ENCODE measurements around the gene TAP1. TPM values are rescaled to one million over a fixed set of nuclear protein-coding genes. Genes with fewer than 3 reads are reported as not detected.

TAP1 gene
- total and polyA plus RNA-seq, 2 donors (not counting 1 experiment from before 2014, with no cell fraction given), result 126 to 184 TPM

GRCh38 chr6:32888576-32888975 lies 35.1 kb upstream of the TAP1 start:
- Histone ChIP-seq H3K36me3 (replicated peaks in 1 of 2; ENCODE audit: control extremely low read depth in 1 of 2, control insufficient read depth in 1 of 2, extremely low read depth in 1 of 2, insufficient read depth in 2 of 2, low read length in 1 of 2) (peaks cover 2% of the 10 kb centered on the region in 2 experiments), H3K79me2 (ENCODE audit: control insufficient read depth, insufficient read depth, low read length) (peaks cover 7% of the 10 kb centered on the region), H2AFZ (ENCODE audit: insufficient read depth, low read depth, low read length, poor library complexity, severe bottlenecking) (no peak overlapping the region), H3K9me3 (ENCODE audit: control extremely low read depth in 1 of 3, control insufficient read depth in 2 of 3, insufficient read depth in 1 of 3, low read length in 2 of 3) (no peaks in the 10 kb centered on the region), H3K4me1 (ENCODE audit: control insufficient read depth in 2 of 2, insufficient read depth in 2 of 2, low read length in 2 of 2) (peaks cover 13 to 15% of the 10 kb centered on the region in 2 donors), H3K4me3 (ENCODE audit: control extremely low read depth in 1 of 5, extremely low read depth in 1 of 5, insufficient read depth in 1 of 5, low read depth in 2 of 5, low read length in 4 of 5) (no peak overlapping the region), H3K27ac (ENCODE audit: low read length in 2 of 2) (no peak overlapping the region), H4K20me1 (ENCODE audit: control insufficient read depth, insufficient read depth, low read length, poor library complexity, severe bottlenecking) (no peaks in the 10 kb centered on the region), H3K9ac (ENCODE audit: low read length) (no peak overlapping the region), H3K27me3 (replicated peaks in 1 of 4; ENCODE audit: control extremely low read depth in 1 of 4, control insufficient read depth in 3 of 4, insufficient read depth in 4 of 4, low read length in 3 of 4) (no peaks in the 10 kb centered on the region), H3K4me2 (replicated peaks; ENCODE audit: low read depth, low read length, poor library complexity, severe bottlenecking) (no peak overlapping the region)
- ChIA-PET CTCF (interaction anchor here (0.7 to 14.6 kb wide), 6 partner anchors 20 to 98 kb away, joined by 3 to 305 read pairs (median 22); partner anchors contain the start of gene HLA-DMA), POLR2A (no interaction called here)
- no CpG with 5 or more reads among the region's 2 CpGs for WGBS (ENCODE audit: insufficient coverage)
- Mint-ChIP-seq H3K9me3 (ENCODE audit: insufficient read depth) (no peaks in the 10 kb centered on the region), H3K4me3 (no peak overlapping the region), H3K4me1 (peaks cover 32% of the 10 kb centered on the region), H3K27ac (no peak overlapping the region), H3K27me3 (no peaks in the 10 kb centered on the region)
- DNase-seq, result no peak
- intact Hi-C loops (cut with micrococcal nuclease), result no loop called here
- ATAC-seq (ENCODE audit: low read depth), result no peak
- no peak for TF ChIP-seq EZH2 (IDR thresholded peaks at IDR 0.05; ENCODE audit: borderline replicate concordance, insufficient read depth, low read depth, low read length, poor library complexity, severe bottlenecking)
- TF ChIP-seq, protein P1, sequence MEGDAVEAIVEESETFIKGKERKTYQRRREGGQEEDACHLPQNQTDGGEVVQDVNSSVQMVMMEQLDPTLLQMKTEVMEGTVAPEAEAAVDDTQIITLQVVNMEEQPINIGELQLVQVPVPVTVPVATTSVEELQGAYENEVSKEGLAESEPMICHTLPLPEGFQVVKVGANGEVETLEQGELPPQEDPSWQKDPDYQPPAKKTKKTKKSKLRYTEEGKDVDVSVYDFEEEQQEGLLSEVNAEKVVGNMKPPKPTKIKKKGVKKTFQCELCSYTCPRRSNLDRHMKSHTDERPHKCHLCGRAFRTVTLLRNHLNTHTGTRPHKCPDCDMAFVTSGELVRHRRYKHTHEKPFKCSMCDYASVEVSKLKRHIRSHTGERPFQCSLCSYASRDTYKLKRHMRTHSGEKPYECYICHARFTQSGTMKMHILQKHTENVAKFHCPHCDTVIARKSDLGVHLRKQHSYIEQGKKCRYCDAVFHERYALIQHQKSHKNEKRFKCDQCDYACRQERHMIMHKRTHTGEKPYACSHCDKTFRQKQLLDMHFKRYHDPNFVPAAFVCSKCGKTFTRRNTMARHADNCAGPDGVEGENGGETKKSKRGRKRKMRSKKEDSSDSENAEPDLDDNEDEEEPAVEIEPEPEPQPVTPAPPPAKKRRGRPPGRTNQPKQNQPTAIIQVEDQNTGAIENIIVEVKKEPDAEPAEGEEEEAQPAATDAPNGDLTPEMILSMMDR (IDR thresholded peaks at IDR 0.05), result no peak

DNA sequence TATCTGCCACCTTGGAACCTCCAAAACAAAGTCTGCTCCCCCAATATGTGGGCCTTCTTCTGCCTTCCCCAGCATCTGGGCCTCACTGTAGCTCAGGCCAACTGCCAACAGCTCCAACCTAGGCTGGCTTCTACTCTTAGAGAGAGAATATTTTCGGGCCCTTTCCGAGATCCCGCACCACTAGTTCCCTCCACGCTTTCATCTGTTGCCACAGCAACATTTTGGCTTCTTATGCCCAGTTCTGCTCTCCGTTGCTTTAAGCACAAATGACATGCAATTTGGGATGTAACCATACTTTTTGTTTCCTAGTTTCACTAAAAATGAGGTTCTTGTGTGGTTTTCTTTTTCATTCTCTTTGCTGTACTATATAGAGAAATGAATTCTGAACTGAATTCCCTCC lies 34.1 kb upstream of the TAP1 start:
- TF ChIP-seq EZH2 (IDR thresholded peaks at IDR 0.05; ENCODE audit: borderline replicate concordance, insufficient read depth, low read depth, low read length, poor library complexity, severe bottlenecking), result no peak
- TF ChIP-seq, protein P1 (IDR thresholded peaks at IDR 0.05), result no peak
- Histone ChIP-seq H4K20me1 (ENCODE audit: control insufficient read depth, insufficient read depth, low read length, poor library complexity, severe bottlenecking) (no peaks in the 10 kb centered on the region), H3K9ac (ENCODE audit: low read length) (no peak overlapping the region), H3K9me3 (ENCODE audit: control extremely low read depth in 1 of 3, control insufficient read depth in 2 of 3, insufficient read depth in 1 of 3, low read length in 2 of 3) (no peaks in the 10 kb centered on the region), H3K27ac (ENCODE audit: low read length in 2 of 2) (no peak overlapping the region), H3K4me1 (ENCODE audit: control insufficient read depth in 2 of 2, insufficient read depth in 2 of 2, low read length in 2 of 2) (peaks cover 9 to 10% of the 10 kb centered on the region in 2 donors), H3K27me3 (replicated peaks in 1 of 4; ENCODE audit: control extremely low read depth in 1 of 4, control insufficient read depth in 3 of 4, insufficient read depth in 4 of 4, low read length in 3 of 4) (no peaks in the 10 kb centered on the region), H3K4me2 (replicated peaks; ENCODE audit: low read depth, low read length, poor library complexity, severe bottlenecking) (no peak overlapping the region), H3K36me3 (replicated peaks in 1 of 2; ENCODE audit: control extremely low read depth in 1 of 2, control insufficient read depth in 1 of 2, extremely low read depth in 1 of 2, insufficient read depth in 2 of 2, low read length in 1 of 2) (peaks cover 2% of the 10 kb centered on the region in 2 experiments), H3K79me2 (ENCODE audit: control insufficient read depth, insufficient read depth, low read length) (peaks cover 7% of the 10 kb centered on the region), H3K4me3 (ENCODE audit: control extremely low read depth in 1 of 5, extremely low read depth in 1 of 5, insufficient read depth in 1 of 5, low read depth in 2 of 5, low read length in 4 of 5) (no peak overlapping the region), H2AFZ (ENCODE audit: insufficient read depth, low read depth, low read length, poor library complexity, severe bottlenecking) (no peak overlapping the region)
- intact Hi-C loops (cut with micrococcal nuclease), result no loop called here
- Mint-ChIP-seq H3K4me3 (no peak overlapping the region), H3K27ac (no peak overlapping the region), H3K27me3 (no peaks in the 10 kb centered on the region), H3K9me3 (ENCODE audit: insufficient read depth) (no peaks in the 10 kb centered on the region), H3K4me1 (peaks cover 26% of the 10 kb centered on the region)
- ChIA-PET CTCF (interaction anchor here (1.4 to 14.6 kb wide), 7 partner anchors 19 to 99 kb away, joined by 3 to 305 read pairs (median 24); partner anchors contain the start of gene HLA-DMA), POLR2A (interaction anchor here (0.6 to 1.0 kb wide), 2 partner anchors 81 to 84 kb away, joined by 3 read pairs; partner anchors contain the start of gene BRD2)
- ATAC-seq (ENCODE audit: low read depth) (no peak), DNase-seq (no peak)
- WGBS (ENCODE audit: insufficient coverage), result 94% methylated on average over 4 of the region's 5 CpGs
